ENCODE measurements around the gene TACC2. TPM values are rescaled to one million over a fixed set of nuclear protein-coding genes. Genes with fewer than 3 reads are reported as not detected.
"Not testable (repeated sequence)": the region's sequence is repeated elsewhere in the genome, so short reads cannot be mapped to it uniquely, and the experiment has no call there.

TACC2 gene
- polyA plus RNA-seq, 4 donors: 28.6 to 99.5 (median 77.2) TPM

DNA sequence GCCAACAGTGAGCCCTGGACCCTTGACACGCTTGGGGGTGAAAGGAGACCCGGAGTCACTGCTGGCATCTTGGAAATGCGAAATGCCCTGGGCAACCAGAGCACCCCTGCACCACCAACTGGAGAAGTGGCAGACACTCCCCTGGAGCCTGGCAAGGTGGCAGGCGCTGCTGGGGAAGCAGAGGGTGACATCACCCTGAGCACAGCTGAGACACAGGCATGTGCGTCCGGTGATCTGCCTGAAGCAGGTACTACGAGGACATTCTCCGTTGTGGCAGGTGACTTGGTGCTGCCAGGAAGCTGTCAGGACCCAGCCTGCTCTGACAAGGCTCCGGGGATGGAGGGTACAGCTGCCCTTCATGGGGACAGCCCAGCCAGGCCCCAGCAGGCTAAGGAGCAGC lies 98.5 kb downstream of the TACC2 start:
- Histone ChIP-seq H3K36me3 (ENCODE audit: control insufficient read depth in 3 of 3, insufficient read depth in 2 of 3, low read depth in 1 of 3, low read length in 3 of 3) (peaks cover 0 to 71% (median 2%) of the 10 kb centered on the region in 3 donors), H3K27me3 (ENCODE audit: control insufficient read depth in 3 of 3, insufficient read depth in 3 of 3, low read length in 3 of 3) (no peaks in the 10 kb centered on the region), H3K27ac (ENCODE audit: low read depth in 1 of 3, low read length in 2 of 3) (no peak overlapping the region), H3K4me3 (ENCODE audit: low read depth in 1 of 3, low read length in 3 of 3) (no peak overlapping the region), H3K9me3 (ENCODE audit: control insufficient read depth in 2 of 2, insufficient read depth in 1 of 2, low read depth in 1 of 2, low read length in 1 of 2) (no peaks in the 10 kb centered on the region), H3K4me1 (ENCODE audit: control insufficient read depth in 3 of 3, insufficient read depth in 2 of 3, low read depth in 1 of 3, low read length in 2 of 3) (no peaks in the 10 kb centered on the region)
- 84 to 92% (median 90%) methylated on average over 9 of the region's 9 CpGs for WGBS, 3 donors
- no peak for DNase-seq
- FAIRE-seq: no peak

- FAIRE-seq (no peak), DNase-seq (no peak)
- WGBS, 3 donors: 82 to 85% (median 83%) methylated on average over 9 of the region's 9 CpGs
- H3K4me1 ChIP-seq (ENCODE audit: control insufficient read depth in 3 of 3, insufficient read depth in 2 of 3, low read depth in 1 of 3, low read length in 2 of 3): no peaks in the 10 kb centered on the region
- H3K9me3 ChIP-seq (ENCODE audit: control insufficient read depth in 2 of 2, insufficient read depth in 1 of 2, low read depth in 1 of 2, low read length in 1 of 2): no peaks in the 10 kb centered on the region
- peaks cover 0 to 59% (median 2%) of the 10 kb centered on the region in 3 donors for H3K36me3 ChIP-seq (ENCODE audit: control insufficient read depth in 3 of 3, insufficient read depth in 2 of 3, low read depth in 1 of 3, low read length in 3 of 3)
- no peak overlapping the region for H3K4me3 ChIP-seq (ENCODE audit: low read depth in 1 of 3, low read length in 3 of 3)
- H3K27me3 ChIP-seq (ENCODE audit: control insufficient read depth in 3 of 3, insufficient read depth in 3 of 3, low read length in 3 of 3): no peaks in the 10 kb centered on the region
- no peak overlapping the region for H3K27ac ChIP-seq (ENCODE audit: low read depth in 1 of 3, low read length in 2 of 3)
These were observed 100.5 kb downstream of the TACC2 start for GRCh38 chr10:122089311-122090017.

- H3K4me3 ChIP-seq (ENCODE audit: low read depth in 1 of 3, low read length in 3 of 3): no peak overlapping the region
- peaks cover 0 to 51% (median 0%) of the 10 kb centered on the region in 3 donors for H3K36me3 ChIP-seq (ENCODE audit: control insufficient read depth in 3 of 3, insufficient read depth in 2 of 3, low read depth in 1 of 3, low read length in 3 of 3)
- H3K27ac ChIP-seq (ENCODE audit: low read depth in 1 of 3, low read length in 2 of 3): no peak overlapping the region
- FAIRE-seq (no peak), DNase-seq (no peak)
- 75 to 97% (median 97%) methylated on average over 6 of the region's 6 CpGs for WGBS, 3 donors
- H3K4me1 ChIP-seq (ENCODE audit: control insufficient read depth in 3 of 3, insufficient read depth in 2 of 3, low read depth in 1 of 3, low read length in 2 of 3): no peaks in the 10 kb centered on the region
- no peaks in the 10 kb centered on the region for H3K27me3 ChIP-seq (ENCODE audit: control insufficient read depth in 3 of 3, insufficient read depth in 3 of 3, low read length in 3 of 3)
- no peaks in the 10 kb centered on the region for H3K9me3 ChIP-seq (ENCODE audit: control insufficient read depth in 2 of 2, insufficient read depth in 1 of 2, low read depth in 1 of 2, low read length in 1 of 2)
These were observed 102.8 kb downstream of the TACC2 start for GRCh38 chr10:122091722-122092121.

DNA sequence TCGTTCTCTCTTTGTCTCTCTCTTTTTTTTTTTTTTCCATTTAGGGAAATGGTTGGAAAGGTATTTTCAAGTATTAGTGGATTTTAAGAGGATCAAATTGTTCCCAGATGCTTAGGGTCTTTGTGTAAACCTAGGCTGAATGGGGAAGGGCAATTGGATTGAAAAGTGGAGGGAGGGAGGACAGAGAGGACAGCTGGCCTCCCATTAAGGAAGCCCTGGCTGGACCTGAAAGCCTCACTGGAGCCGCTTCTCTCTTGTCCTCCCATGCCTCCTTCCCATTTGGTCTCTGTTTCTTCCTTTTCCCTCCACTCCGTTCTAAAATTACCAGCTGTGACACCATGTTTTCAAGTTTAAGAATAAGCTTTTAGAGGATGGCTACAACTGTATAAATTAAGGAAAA lies 104.1 kb downstream of the TACC2 start:
- no peak overlapping the region for H3K4me3 ChIP-seq (ENCODE audit: low read depth in 1 of 3, low read length in 3 of 3)
- DNase-seq: no peak
- no peaks in the 10 kb centered on the region for H3K9me3 ChIP-seq (ENCODE audit: control insufficient read depth in 2 of 2, insufficient read depth in 1 of 2, low read depth in 1 of 2, low read length in 1 of 2)
- no peak for FAIRE-seq
- H3K4me1 ChIP-seq (ENCODE audit: control insufficient read depth in 3 of 3, insufficient read depth in 2 of 3, low read depth in 1 of 3, low read length in 2 of 3): no peaks in the 10 kb centered on the region
- no peaks in the 10 kb centered on the region for H3K27me3 ChIP-seq (ENCODE audit: control insufficient read depth in 3 of 3, insufficient read depth in 3 of 3, low read length in 3 of 3)
- H3K36me3 ChIP-seq (ENCODE audit: control insufficient read depth in 3 of 3, insufficient read depth in 2 of 3, low read depth in 1 of 3, low read length in 3 of 3): peaks cover 0 to 44% (median 0%) of the 10 kb centered on the region in 3 donors
- H3K27ac ChIP-seq (ENCODE audit: low read depth in 1 of 3, low read length in 2 of 3): no peak overlapping the region
- 73 to 98% (median 82%) methylated on average over 3 of the region's 3 CpGs for WGBS, 3 donors

- FAIRE-seq: not testable (repeated sequence)
- 73 to 87% (median 76%) methylated on average over 10 to 11 of the region's 11 CpGs for WGBS, 3 donors
These were observed 107.2 kb downstream of the TACC2 start for GRCh38 chr10:122096181-122096580.

GRCh38 chr10:122096705-122097104 lies 107.7 kb downstream of the TACC2 start:
- no peak for FAIRE-seq

More at GRCh38 chr10:122096181-122096580, 107.2 kb downstream of the TACC2 start:
- DNase-seq; H3K4me1 ChIP-seq (ENCODE audit: control insufficient read depth in 3 of 3, insufficient read depth in 2 of 3, low read depth in 1 of 3, low read length in 2 of 3); H3K4me3 ChIP-seq (ENCODE audit: low read depth in 1 of 3, low read length in 3 of 3); H3K9me3 ChIP-seq (ENCODE audit: control insufficient read depth in 2 of 2, insufficient read depth in 1 of 2, low read depth in 1 of 2, low read length in 1 of 2); H3K27ac ChIP-seq (ENCODE audit: low read depth in 1 of 3, low read length in 2 of 3); H3K27me3 ChIP-seq (ENCODE audit: control insufficient read depth in 3 of 3, insufficient read depth in 3 of 3, low read length in 3 of 3): not testable (repeated sequence)
- peaks cover 0 to 35% (median 0%) of the 10 kb centered on the region in 3 donors for H3K36me3 ChIP-seq (ENCODE audit: control insufficient read depth in 3 of 3, insufficient read depth in 2 of 3, low read depth in 1 of 3, low read length in 3 of 3)

GRCh38 chr10:122097935-122098334 lies 109.0 kb downstream of the TACC2 start:
- no peak for DNase-seq
- Histone ChIP-seq H3K4me3 (ENCODE audit: low read depth in 1 of 3, low read length in 3 of 3) (no peak overlapping the region), H3K27ac (ENCODE audit: low read depth in 1 of 3, low read length in 2 of 3) (no peak overlapping the region), H3K27me3 (ENCODE audit: control insufficient read depth in 3 of 3, insufficient read depth in 3 of 3, low read length in 3 of 3) (no peaks in the 10 kb centered on the region), H3K36me3 (ENCODE audit: control insufficient read depth in 3 of 3, insufficient read depth in 2 of 3, low read depth in 1 of 3, low read length in 3 of 3) (peaks cover 0 to 36% (median 0%) of the 10 kb centered on the region in 3 donors), H3K4me1 (ENCODE audit: control insufficient read depth in 3 of 3, insufficient read depth in 2 of 3, low read depth in 1 of 3, low read length in 2 of 3) (peaks cover 0 to 8% (median 0%) of the 10 kb centered on the region in 3 donors), H3K9me3 (ENCODE audit: control insufficient read depth in 2 of 2, insufficient read depth in 1 of 2, low read depth in 1 of 2, low read length in 1 of 2) (no peaks in the 10 kb centered on the region)
- 86 to 89% (median 87%) methylated on average over 7 of the region's 7 CpGs for WGBS, 3 donors
- FAIRE-seq: no peak

More at GRCh38 chr10:122096705-122097104, 107.7 kb downstream of the TACC2 start:
- Histone ChIP-seq H3K36me3 (ENCODE audit: control insufficient read depth in 3 of 3, insufficient read depth in 2 of 3, low read depth in 1 of 3, low read length in 3 of 3) (peaks cover 0 to 32% (median 0%) of the 10 kb centered on the region in 3 donors), H3K9me3 (ENCODE audit: control insufficient read depth in 2 of 2, insufficient read depth in 1 of 2, low read depth in 1 of 2, low read length in 1 of 2) (no peaks in the 10 kb centered on the region), H3K4me1 (ENCODE audit: control insufficient read depth in 3 of 3, insufficient read depth in 2 of 3, low read depth in 1 of 3, low read length in 2 of 3) (no peaks in the 10 kb centered on the region), H3K27me3 (ENCODE audit: control insufficient read depth in 3 of 3, insufficient read depth in 3 of 3, low read length in 3 of 3) (no peaks in the 10 kb centered on the region), H3K27ac (ENCODE audit: low read depth in 1 of 3, low read length in 2 of 3) (no peak overlapping the region), H3K4me3 (ENCODE audit: low read depth in 1 of 3, low read length in 3 of 3) (no peak overlapping the region)
- no peak for DNase-seq
- WGBS, 3 donors: 86 to 92% (median 87%) methylated on average over 3 of the region's 3 CpGs

GRCh38 chr10:122098924-122099323 lies 110.0 kb downstream of the TACC2 start:
- Histone ChIP-seq H3K4me3 (ENCODE audit: low read depth in 1 of 3, low read length in 3 of 3) (no peak overlapping the region), H3K27me3 (ENCODE audit: control insufficient read depth in 3 of 3, insufficient read depth in 3 of 3, low read length in 3 of 3) (no peaks in the 10 kb centered on the region), H3K36me3 (ENCODE audit: control insufficient read depth in 3 of 3, insufficient read depth in 2 of 3, low read depth in 1 of 3, low read length in 3 of 3) (peaks cover 0 to 34% (median 0%) of the 10 kb centered on the region in 3 donors), H3K9me3 (ENCODE audit: control insufficient read depth in 2 of 2, insufficient read depth in 1 of 2, low read depth in 1 of 2, low read length in 1 of 2) (no peaks in the 10 kb centered on the region), H3K27ac (ENCODE audit: low read depth in 1 of 3, low read length in 2 of 3) (no peak overlapping the region), H3K4me1 (ENCODE audit: control insufficient read depth in 3 of 3, insufficient read depth in 2 of 3, low read depth in 1 of 3, low read length in 2 of 3) (peaks cover 0 to 8% (median 0%) of the 10 kb centered on the region in 3 donors)
- no peak for DNase-seq
- FAIRE-seq: no peak
- 67 to 85% (median 84%) methylated on average over 8 of the region's 8 CpGs for WGBS, 3 donors

All from small intestine (tissue), 7 donors.